Bronchial epithelial cell (primary cell): ENCODE results near the gene MALT1. TPM values are rescaled to one million over a fixed set of nuclear protein-coding genes. Genes with fewer than 3 reads are reported as not detected.

Experiments
- DNase-seq: peaks from one replicate; pipeline ENCODE4 v3.0.0-alpha.2; 2010; ENCODE audit warnings: low read depth
- FAIRE-seq: peaks from 2 replicates; lab custom pipeline; 2011; peaks lifted over from hg19 to GRCh38; lab: Jason Lieb, UNC
- H3K27me3 ChIP-seq: 2 replicates; pipeline ENCODE4 v1.5.1; 2011; ENCODE audit warnings: low read length; ENCODE audit not compliant: control insufficient read depth, insufficient read depth
- H3K36me3 ChIP-seq: 2 replicates; pipeline ENCODE4 v1.5.1; 2011; ENCODE audit warnings: low read length; ENCODE audit not compliant: control insufficient read depth, insufficient read depth
- H3K4me3 ChIP-seq: 2 replicates; pipeline ENCODE4 v1.5.1; 2011; ENCODE audit warnings: mild to moderate bottlenecking, low read depth, low read length, control low read depth
- CTCF ChIP-seq: IDR thresholded peaks from 2 replicates; pipeline ENCODE4 v1.5.1; 2011; ENCODE audit warnings: mild to moderate bottlenecking, moderate library complexity, low read length, control low read depth, inconsistent platforms; ENCODE audit not compliant: insufficient read depth, severe bottlenecking
- total RNA-seq: library from RNA; depleted of rRNA; stranded (reverse); fragments of >200 nt; gene quantifications from 2 replicates; pipeline ENCODE4 v1.2.1, GENCODE V29; 2014

The MALT1 gene
- total RNA-seq, 1 donor from 2014 or later = 62.4 TPM

GRCh38 chr18:58732471-58732870 is 61.2 kb downstream of the MALT1 start:
- no peak for TF ChIP-seq CTCF
- H3K4me3 ChIP-seq = no peak overlapping the region
- H3K36me3 ChIP-seq = no peaks in the 10 kb centered on the region
- FAIRE-seq (no peak), DNase-seq (no peak)
- H3K27me3 ChIP-seq = no peaks in the 10 kb centered on the region

GRCh38 chr18:58733866-58734265 is 62.6 kb downstream of the MALT1 start:
- DNase-seq = no peak
- Histone ChIP-seq H3K27me3 (no peaks in the 10 kb centered on the region), H3K36me3 (no peaks in the 10 kb centered on the region), H3K4me3 (no peak overlapping the region)
- no peak for TF ChIP-seq CTCF
- no peak for FAIRE-seq

GRCh38 chr18:58738322-58738721 is 67.1 kb downstream of the MALT1 start:
- no peak overlapping the region for H3K4me3 ChIP-seq
- H3K27me3 ChIP-seq = no peaks in the 10 kb centered on the region
- TF ChIP-seq CTCF = no peak
- FAIRE-seq (no peak), DNase-seq (no peak)
- H3K36me3 ChIP-seq = peaks cover 2% of the 10 kb centered on the region

GRCh38 chr18:58745914-58746313 is 74.6 kb downstream of the MALT1 start:
- no peaks in the 10 kb centered on the region for H3K27me3 ChIP-seq
- no peak for TF ChIP-seq CTCF
- H3K4me3 ChIP-seq = no peak overlapping the region
- H3K36me3 ChIP-seq = peaks cover 6% of the 10 kb centered on the region
- DNase-seq (no peak), FAIRE-seq (no peak)

GRCh38 chr18:58748899-58749595 is 77.8 kb downstream of the MALT1 start:
- H3K27me3 ChIP-seq = no peaks in the 10 kb centered on the region
- FAIRE-seq = no peak
- no peak for TF ChIP-seq CTCF
- H3K36me3 ChIP-seq = peaks cover 6% of the 10 kb centered on the region
- H3K4me3 ChIP-seq = no peak overlapping the region
- DNase-seq = no peak

- FAIRE-seq (no peak), DNase-seq (peak; percentile 66)
- no peak overlapping the region for H3K4me3 ChIP-seq
- H3K27me3 ChIP-seq = no peaks in the 10 kb centered on the region
- peaks cover 2% of the 10 kb centered on the region for H3K36me3 ChIP-seq
- TF ChIP-seq CTCF = no peak
These were observed 82.7 kb downstream of the MALT1 start for GRCh38 chr18:58753976-58754375.
